Breast epithelium (tissue), 3 donors: Measurements from ENCODE around the gene C9orf72.

Source experiments
- POLR2A ChIP-seq: fragments of 450-650 bp; IDR thresholded peaks from one replicate; pipeline ENCODE4 v1.6.1; 2016; ENCODE audit warnings: antibody characterized with exemption, mild to moderate bottlenecking, moderate library complexity
- TF ChIP-seq, protein P1 (sequence below), 3 donors: fragments of 450-650 bp; IDR thresholded peaks; one replicate each; pipeline ENCODE4 v1.5.1; 2016 to 2017; ENCODE audit warnings: antibody characterized with exemption in 3 of 3, mild to moderate bottlenecking in 3 of 3, moderate library complexity in 3 of 3

DNA sequence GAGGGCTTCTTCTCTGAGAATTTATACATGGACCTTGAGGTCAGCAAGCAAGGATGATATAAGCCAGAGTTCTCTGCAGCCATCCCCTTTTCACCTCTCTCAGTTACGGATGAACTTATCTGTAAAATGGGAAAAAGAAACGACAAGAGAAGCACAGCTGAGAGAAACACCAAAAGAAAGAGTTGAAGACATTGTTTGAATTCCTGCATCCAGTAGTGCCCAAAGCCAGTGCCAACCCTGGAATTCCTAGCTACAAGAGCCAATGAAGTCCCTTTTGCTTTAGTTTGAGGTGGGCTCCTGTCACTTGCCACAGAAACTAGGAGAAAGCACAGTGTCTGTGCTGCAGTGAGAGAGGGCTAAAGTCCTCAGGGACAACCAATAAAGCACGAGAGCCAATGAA, 37.1 kb downstream of the C9orf72 start:
- TF ChIP-seq, protein P1, sequence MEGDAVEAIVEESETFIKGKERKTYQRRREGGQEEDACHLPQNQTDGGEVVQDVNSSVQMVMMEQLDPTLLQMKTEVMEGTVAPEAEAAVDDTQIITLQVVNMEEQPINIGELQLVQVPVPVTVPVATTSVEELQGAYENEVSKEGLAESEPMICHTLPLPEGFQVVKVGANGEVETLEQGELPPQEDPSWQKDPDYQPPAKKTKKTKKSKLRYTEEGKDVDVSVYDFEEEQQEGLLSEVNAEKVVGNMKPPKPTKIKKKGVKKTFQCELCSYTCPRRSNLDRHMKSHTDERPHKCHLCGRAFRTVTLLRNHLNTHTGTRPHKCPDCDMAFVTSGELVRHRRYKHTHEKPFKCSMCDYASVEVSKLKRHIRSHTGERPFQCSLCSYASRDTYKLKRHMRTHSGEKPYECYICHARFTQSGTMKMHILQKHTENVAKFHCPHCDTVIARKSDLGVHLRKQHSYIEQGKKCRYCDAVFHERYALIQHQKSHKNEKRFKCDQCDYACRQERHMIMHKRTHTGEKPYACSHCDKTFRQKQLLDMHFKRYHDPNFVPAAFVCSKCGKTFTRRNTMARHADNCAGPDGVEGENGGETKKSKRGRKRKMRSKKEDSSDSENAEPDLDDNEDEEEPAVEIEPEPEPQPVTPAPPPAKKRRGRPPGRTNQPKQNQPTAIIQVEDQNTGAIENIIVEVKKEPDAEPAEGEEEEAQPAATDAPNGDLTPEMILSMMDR (IDR thresholded peaks at IDR 0.05), result no peak
- no peak for TF ChIP-seq POLR2A
